ENCODE measurements around the gene DOCK8.

DNA sequence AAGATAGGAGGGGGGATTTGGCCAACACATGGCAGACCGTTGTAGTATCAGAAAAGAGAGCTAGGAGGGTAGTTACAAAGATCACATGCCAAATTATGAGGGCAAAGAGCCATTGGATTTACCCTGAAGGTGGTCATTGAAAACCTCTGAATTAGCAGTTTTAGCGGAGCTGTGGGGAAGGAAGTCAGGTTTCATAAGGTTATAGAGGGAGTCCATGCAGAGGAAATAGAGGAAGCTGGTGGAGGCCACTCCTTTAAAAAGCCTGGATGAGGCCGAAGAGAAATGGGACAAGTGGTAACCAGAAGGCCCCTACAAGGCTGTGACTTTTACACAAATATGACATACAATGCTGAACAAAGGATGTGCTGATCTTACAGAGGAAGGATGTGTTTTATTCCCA, 13.2 kb downstream of the DOCK8 start:
- TF ChIP-seq, protein P1, sequence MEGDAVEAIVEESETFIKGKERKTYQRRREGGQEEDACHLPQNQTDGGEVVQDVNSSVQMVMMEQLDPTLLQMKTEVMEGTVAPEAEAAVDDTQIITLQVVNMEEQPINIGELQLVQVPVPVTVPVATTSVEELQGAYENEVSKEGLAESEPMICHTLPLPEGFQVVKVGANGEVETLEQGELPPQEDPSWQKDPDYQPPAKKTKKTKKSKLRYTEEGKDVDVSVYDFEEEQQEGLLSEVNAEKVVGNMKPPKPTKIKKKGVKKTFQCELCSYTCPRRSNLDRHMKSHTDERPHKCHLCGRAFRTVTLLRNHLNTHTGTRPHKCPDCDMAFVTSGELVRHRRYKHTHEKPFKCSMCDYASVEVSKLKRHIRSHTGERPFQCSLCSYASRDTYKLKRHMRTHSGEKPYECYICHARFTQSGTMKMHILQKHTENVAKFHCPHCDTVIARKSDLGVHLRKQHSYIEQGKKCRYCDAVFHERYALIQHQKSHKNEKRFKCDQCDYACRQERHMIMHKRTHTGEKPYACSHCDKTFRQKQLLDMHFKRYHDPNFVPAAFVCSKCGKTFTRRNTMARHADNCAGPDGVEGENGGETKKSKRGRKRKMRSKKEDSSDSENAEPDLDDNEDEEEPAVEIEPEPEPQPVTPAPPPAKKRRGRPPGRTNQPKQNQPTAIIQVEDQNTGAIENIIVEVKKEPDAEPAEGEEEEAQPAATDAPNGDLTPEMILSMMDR (conservative IDR thresholded peaks at IDR 0.05): no peak
- no peak for TF ChIP-seq ZFX (IDR thresholded peaks at IDR 0.05)

All from C4-2B (cell line).